H9 (cell line): ENCODE measurements around the gene ARHGAP24. TPM values are rescaled to one million over a fixed set of nuclear protein-coding genes. Genes with fewer than 3 reads are reported as not detected.

Source experiments
- DNase-seq: peaks from one replicate; pipeline ENCODE4 v3.0.0-alpha.2; 2017
- H2AFZ ChIP-seq: one replicate; pipeline ENCODE4 v1.6.1; 2013; ENCODE audit warnings: mild to moderate bottlenecking, low read length, control low read depth, moderate library complexity
- H2AK5ac ChIP-seq: 2 replicates; pipeline ENCODE4 v1.6.1; 2013; ENCODE audit warnings: low read length, control low read depth, mixed read lengths; ENCODE audit not compliant: insufficient read length
- H2BK120ac ChIP-seq: one replicate; pipeline ENCODE4 v1.6.1; 2013; ENCODE audit warnings: low read depth, mild to moderate bottlenecking, low read length, control low read depth, inconsistent platforms; ENCODE audit not compliant: poor library complexity, severe bottlenecking
- H2BK12ac ChIP-seq: 2 replicates; pipeline ENCODE4 v1.6.1; 2013; ENCODE audit warnings: low read length, control low read depth, mixed read lengths, low read depth; ENCODE audit not compliant: insufficient read length
- H2BK15ac ChIP-seq: 2 replicates; pipeline ENCODE4 v1.6.1; 2013; ENCODE audit warnings: low read depth, low read length, control low read depth
- H2BK20ac ChIP-seq: one replicate; pipeline ENCODE4 v1.6.1; 2013; ENCODE audit warnings: low read depth, mild to moderate bottlenecking, low read length, control low read depth, inconsistent platforms; ENCODE audit not compliant: poor library complexity, severe bottlenecking
- H2BK5ac ChIP-seq: 2 replicates; pipeline ENCODE4 v1.6.1; 2013; ENCODE audit warnings: low read length, control low read depth, mixed read lengths; ENCODE audit not compliant: insufficient read length
- H3K14ac ChIP-seq: 2 replicates; pipeline ENCODE4 v1.6.1; 2013; ENCODE audit warnings: low read length, control low read depth; ENCODE audit not compliant: insufficient read depth
- H3K18ac ChIP-seq: 2 replicates; pipeline ENCODE4 v1.6.1; 2013; ENCODE audit warnings: low read depth, mild to moderate bottlenecking, mixed read lengths, low read length, control low read depth; ENCODE audit not compliant: insufficient read length
- H3K23ac ChIP-seq: 2 replicates; pipeline ENCODE4 v1.6.1; 2013; ENCODE audit warnings: low read length, control low read depth, mixed read lengths, low read depth; ENCODE audit not compliant: insufficient read length
- H3K23me2 ChIP-seq: 2 replicates; pipeline ENCODE4 v1.6.1; 2013; ENCODE audit warnings: low read depth, mild to moderate bottlenecking, mixed read lengths, low read length, control low read depth; ENCODE audit not compliant: insufficient read length, poor library complexity, severe bottlenecking
- H3K27ac ChIP-seq: 2 replicates; pipeline ENCODE4 v1.5.1; 2013; ENCODE audit warnings: low read length, control low read depth, mixed read lengths, low read depth; ENCODE audit not compliant: insufficient read length
- H3K27me3 ChIP-seq: 2 replicates; pipeline ENCODE4 v1.6.1; 2013; ENCODE audit warnings: low read length, control low read depth, inconsistent platforms; ENCODE audit not compliant: insufficient read depth
- H3K4ac ChIP-seq: 2 replicates; pipeline ENCODE4 v1.6.1; 2013; ENCODE audit warnings: low read depth, mild to moderate bottlenecking, control low read depth, inconsistent platforms, low read length, moderate library complexity
- H3K4me1 ChIP-seq: 2 replicates; pipeline ENCODE4 v1.6.1; 2013; ENCODE audit warnings: low read length, control low read depth, inconsistent platforms; ENCODE audit not compliant: insufficient read depth
- H3K4me2 ChIP-seq: 2 replicates; pipeline ENCODE4 v1.6.1; 2013; ENCODE audit warnings: low read length, control low read depth, mixed read lengths; ENCODE audit not compliant: insufficient read length, insufficient read depth
- H3K56ac ChIP-seq: 2 replicates; pipeline ENCODE4 v1.6.1; 2013; ENCODE audit warnings: low read depth, mild to moderate bottlenecking, mixed read lengths, low read length, control low read depth; ENCODE audit not compliant: insufficient read length
- H3K79me1 ChIP-seq: 2 replicates; pipeline ENCODE4 v1.6.1; 2013; ENCODE audit warnings: low read depth, mild to moderate bottlenecking, moderate library complexity, low read length, control low read depth, inconsistent platforms; ENCODE audit not compliant: insufficient read depth, poor library complexity, severe bottlenecking
- H3K79me2 ChIP-seq: 2 replicates; pipeline ENCODE4 v1.6.1; 2013; ENCODE audit warnings: low read length, control low read depth, inconsistent platforms; ENCODE audit not compliant: insufficient read depth
- H3K9ac ChIP-seq: 2 replicates; pipeline ENCODE4 v1.6.1; 2013; ENCODE audit warnings: low read length, control low read depth, mixed read lengths; ENCODE audit not compliant: insufficient read length; ENCODE audit errors: extremely low read depth
- H3K9me3 ChIP-seq: one replicate; pipeline ENCODE4 v1.6.1; 2013; ENCODE audit warnings: low read depth, low read length, inconsistent platforms; ENCODE audit not compliant: control insufficient read depth
- H3T11ph ChIP-seq: one replicate; pipeline ENCODE4 v1.6.1; 2013; ENCODE audit warnings: mild to moderate bottlenecking, low read length, control low read depth, inconsistent platforms
- H4K20me1 ChIP-seq: one replicate; pipeline ENCODE4 v1.6.1; 2013; ENCODE audit not compliant: control insufficient read depth, insufficient read length, insufficient read depth
- H4K5ac ChIP-seq: 2 replicates; pipeline ENCODE4 v1.6.1; 2013; ENCODE audit warnings: low read depth, mild to moderate bottlenecking, mixed read lengths, low read length, control low read depth; ENCODE audit not compliant: insufficient read length
- H4K8ac ChIP-seq: replicated peaks from 2 replicates; pipeline ENCODE4 v1.6.1; 2013; ENCODE audit warnings: low read length, control low read depth, mixed read lengths, low read depth; ENCODE audit not compliant: insufficient read length
- H4K91ac ChIP-seq: 2 replicates; pipeline ENCODE4 v1.6.1; 2013; ENCODE audit warnings: low read depth, mild to moderate bottlenecking, moderate library complexity, mixed read lengths, low read length, control low read depth; ENCODE audit not compliant: insufficient read length
- H3K27ac Mint-ChIP-seq, 3 experiments: 2 replicates in 2 of 3; 3 replicates in 1 of 3; pipeline ENCODE4 v1.8.0; 2020 to 2021; ENCODE audit warnings: mixed read lengths in 3 of 3, mild to moderate bottlenecking in 1 of 3, moderate library complexity in 1 of 3
- H3K27me3 Mint-ChIP-seq: 2 replicates; pipeline ENCODE4 v1.8.0; 2021; ENCODE audit warnings: low read depth, mild to moderate bottlenecking, moderate library complexity, mixed read lengths
- H3K36me3 Mint-ChIP-seq, 3 experiments: 2 replicates in 2 of 3; 3 replicates in 1 of 3; pipeline ENCODE4 v1.8.0; 2020 to 2021; ENCODE audit warnings: low read depth in 3 of 3, mixed read lengths in 3 of 3; ENCODE audit not compliant: insufficient read depth in 1 of 3
- H3K4me1 Mint-ChIP-seq, 2 experiments: 2 replicates each; pipeline ENCODE4 v1.8.0; 2020; ENCODE audit warnings: mixed read lengths in 2 of 2
- H3K4me3 Mint-ChIP-seq, 2 experiments: 2 replicates in 1 of 2; 3 replicates in 1 of 2; pipeline ENCODE4 v1.8.0; 2020 to 2021; ENCODE audit warnings: mild to moderate bottlenecking in 2 of 2, mixed read lengths in 2 of 2, moderate library complexity in 1 of 2
- H3K9me3 Mint-ChIP-seq, 2 experiments: 2 replicates in 1 of 2; 3 replicates in 1 of 2; pipeline ENCODE4 v1.8.0; 2020; ENCODE audit warnings: mild to moderate bottlenecking in 2 of 2, mixed read lengths in 2 of 2, moderate library complexity in 1 of 2
- CTCF ChIP-seq: fragments of 200-600 bp; sonication (generic); conservative IDR thresholded peaks from 3 replicates; pipeline ENCODE4 v1.8.0; 2021; ENCODE audit warnings: antibody characterized with exemption, mild to moderate bottlenecking
- WGBS: extraction: QIAGEN DNeasy Blood & Tissue Kit; methylation state at CpG from one replicate; pipeline ENCODE4 v1.1.7; 2013; ENCODE audit warnings: missing lambda C conversion rate, low lambda C conversion rate, mixed read lengths; ENCODE audit not compliant: insufficient read length; ENCODE audit errors: extremely low coverage; 5-methylcytosine and 5-hydroxymethylcytosine counted together
- total RNA-seq: library from RNA; stranded (reverse); gene quantifications from 2 replicates; pipeline ENCODE4 v1.2.1, GENCODE V29; 2021

ARHGAP24 gene
- total RNA-seq, 1 experiment from 2014 or later: 0.37 TPM

GRCh38 chr4:85495621-85496020 lies 20.7 kb downstream of the ARHGAP24 start:
- H2BK12ac ChIP-seq: no peak overlapping the region
- H3K27ac ChIP-seq: no peak overlapping the region
- no peak overlapping the region for H3K9ac ChIP-seq
- no peaks in the 10 kb centered on the region for H3K4me1 ChIP-seq
- H3T11ph ChIP-seq: no peak overlapping the region
- no peak overlapping the region for H2BK15ac ChIP-seq
- no peak overlapping the region for H3K4me2 ChIP-seq
- H4K20me1 ChIP-seq: no peaks in the 10 kb centered on the region
- H3K23me2 ChIP-seq: no peaks in the 10 kb centered on the region
- Mint-ChIP-seq H3K4me1 (no peaks in the 10 kb centered on the region; a peak in 2 of 4 replicates), H3K27me3 (no peaks in the 10 kb centered on the region), H3K9me3 (no peaks in the 10 kb centered on the region; a peak in 1 of 5 replicates), H3K4me3 (no peak overlapping the region), H3K27ac (no peak overlapping the region), H3K36me3 (no peaks in the 10 kb centered on the region)
- H3K18ac ChIP-seq: no peak overlapping the region
- WGBS: no CpG with 5 or more reads among the region's 3 CpGs
- no peak for TF ChIP-seq CTCF
- no peak overlapping the region for H3K56ac ChIP-seq
- no peak overlapping the region for H2BK20ac ChIP-seq
- H4K8ac ChIP-seq: no peak overlapping the region
- H2BK120ac ChIP-seq: no peak overlapping the region
- no peak overlapping the region for H3K23ac ChIP-seq
- H4K5ac ChIP-seq: no peak overlapping the region
- no peak overlapping the region for H3K4ac ChIP-seq
- H2BK5ac ChIP-seq: no peak overlapping the region
- H3K14ac ChIP-seq: no peak overlapping the region
- no peaks in the 10 kb centered on the region for H3K79me1 ChIP-seq
- H2AK5ac ChIP-seq: no peak overlapping the region
- no peak overlapping the region for H2AFZ ChIP-seq
- no peaks in the 10 kb centered on the region for H3K27me3 ChIP-seq
- H3K79me2 ChIP-seq: no peaks in the 10 kb centered on the region
- no peak for DNase-seq
- no peak overlapping the region for H4K91ac ChIP-seq
- no peaks in the 10 kb centered on the region for H3K9me3 ChIP-seq
